Osteocyte (in vitro differentiated cells): Measurements from ENCODE around the gene CEACAM21. TPM values are rescaled to one million over a fixed set of nuclear protein-coding genes. Genes with fewer than 3 reads are reported as not detected.
A peak's percentile ranks its signal among the peaks of the same experiment; 100 is the strongest.

Experiments
- DNase-seq: peaks from one replicate; pipeline ENCODE4 v3.0.0; 2021; ENCODE audit warnings: mixed read lengths; ENCODE audit not compliant: unreplicated experiment; ENCODE audit errors: extremely low spot score
- H3K27ac Mint-ChIP-seq: one replicate; pipeline ENCODE4 v1.8.0; 2021; ENCODE audit warnings: mild to moderate bottlenecking, mixed read lengths; ENCODE audit not compliant: unreplicated experiment
- H3K27me3 Mint-ChIP-seq: one replicate; pipeline ENCODE4 v1.8.0; 2021; ENCODE audit warnings: mixed read lengths; ENCODE audit not compliant: unreplicated experiment
- H3K36me3 Mint-ChIP-seq: one replicate; pipeline ENCODE4 v1.8.0; 2021; ENCODE audit warnings: mixed read lengths; ENCODE audit not compliant: unreplicated experiment
- H3K4me1 Mint-ChIP-seq: one replicate; pipeline ENCODE4 v1.8.0; 2021; ENCODE audit warnings: mixed read lengths; ENCODE audit not compliant: unreplicated experiment
- H3K4me3 Mint-ChIP-seq: one replicate; pipeline ENCODE4 v1.8.0; 2021; ENCODE audit warnings: mild to moderate bottlenecking, moderate library complexity, mixed read lengths; ENCODE audit not compliant: unreplicated experiment
- H3K9me3 Mint-ChIP-seq: one replicate; pipeline ENCODE4 v1.8.0; 2021; ENCODE audit warnings: mixed read lengths; ENCODE audit not compliant: unreplicated experiment
- CTCF ChIP-seq: fragments of 200-600 bp; sonication (generic); IDR thresholded peaks from 2 replicates; pipeline ENCODE4 v1.5.0; 2021; ENCODE audit warnings: antibody characterized with exemption, mild to moderate bottlenecking, moderate library complexity
- total RNA-seq: library from RNA; stranded (reverse); gene quantifications from 2 replicates; pipeline ENCODE4 v1.2.1, GENCODE V29; 2021

The CEACAM21 gene
- total RNA-seq, 1 donor from 2014 or later = not detected

- peaks cover 50% of the 10 kb centered on the region for H3K27me3 Mint-ChIP-seq
- H3K9me3 Mint-ChIP-seq = no peaks in the 10 kb centered on the region
These were observed 22.2 kb upstream of the CEACAM21 start for GRCh38 chr19:41553804-41554203.

GRCh38 chr19:41554907-41555306 is 21.1 kb upstream of the CEACAM21 start:
- no peak overlapping the region for H3K27ac Mint-ChIP-seq
- no peaks in the 10 kb centered on the region for H3K9me3 Mint-ChIP-seq
- peaks cover 49% of the 10 kb centered on the region for H3K27me3 Mint-ChIP-seq
- DNase-seq = no peak
- H3K4me3 Mint-ChIP-seq = no peak overlapping the region
- no peaks in the 10 kb centered on the region for H3K36me3 Mint-ChIP-seq
- H3K4me1 Mint-ChIP-seq = no peaks in the 10 kb centered on the region
- TF ChIP-seq CTCF = no peak

More at GRCh38 chr19:41553804-41554203, 22.2 kb upstream of the CEACAM21 start:
- no peaks in the 10 kb centered on the region for H3K4me1 Mint-ChIP-seq
- no peak overlapping the region for H3K4me3 Mint-ChIP-seq
- H3K27ac Mint-ChIP-seq = no peak overlapping the region
- DNase-seq = no peak
- TF ChIP-seq CTCF = no peak
- H3K36me3 Mint-ChIP-seq = no peaks in the 10 kb centered on the region

DNA sequence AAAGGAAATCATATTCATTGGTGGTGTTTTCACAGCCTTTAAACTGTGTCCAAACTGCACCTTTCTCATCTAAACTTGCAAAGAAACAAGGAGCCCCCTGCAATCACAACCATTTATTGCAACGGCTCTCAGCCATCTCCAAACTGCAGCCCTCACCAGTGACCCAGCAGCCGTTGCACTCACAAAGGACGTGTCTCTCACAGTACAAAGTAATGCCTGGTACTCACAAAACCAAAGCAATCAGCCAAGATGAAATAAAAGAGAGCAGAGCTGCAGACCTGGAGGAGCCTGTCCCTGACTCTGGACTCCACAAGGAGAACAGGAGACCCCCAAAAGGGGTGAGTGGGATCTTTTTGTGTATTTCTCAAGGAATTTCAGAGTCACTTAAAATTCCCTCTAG is 20.2 kb upstream of the CEACAM21 start:
- Mint-ChIP-seq H3K36me3 (no peaks in the 10 kb centered on the region), H3K27me3 (peaks cover 51% of the 10 kb centered on the region), H3K27ac (no peak overlapping the region), H3K4me1 (no peaks in the 10 kb centered on the region), H3K4me3 (no peak overlapping the region), H3K9me3 (no peaks in the 10 kb centered on the region)
- no peak for TF ChIP-seq CTCF
- DNase-seq = peak; percentile 59

- Mint-ChIP-seq H3K4me3 (no peak overlapping the region), H3K27ac (no peak overlapping the region), H3K9me3 (no peaks in the 10 kb centered on the region), H3K27me3 (peaks cover 35% of the 10 kb centered on the region), H3K4me1 (no peaks in the 10 kb centered on the region), H3K36me3 (no peaks in the 10 kb centered on the region)
- DNase-seq = peak; percentile 49
- TF ChIP-seq CTCF = no peak
These were observed 12.0 kb upstream of the CEACAM21 start for GRCh38 chr19:41563854-41564514.

- Mint-ChIP-seq H3K4me1 (no peaks in the 10 kb centered on the region), H3K9me3 (no peaks in the 10 kb centered on the region), H3K36me3 (no peaks in the 10 kb centered on the region), H3K27me3 (peaks cover 29% of the 10 kb centered on the region), H3K27ac (no peak overlapping the region), H3K4me3 (no peak overlapping the region)
- TF ChIP-seq CTCF = no peak
- DNase-seq = peak; percentile 82
These were observed 11.2 kb upstream of the CEACAM21 start for GRCh38 chr19:41564515-41565378.
